Forelimb muscle (tissue), 1 donor: ENCODE results near the gene FCN1. TPM values are rescaled to one million over a fixed set of nuclear protein-coding genes. Genes with fewer than 3 reads are reported as not detected.
A peak's percentile ranks its signal among the peaks of the same experiment; 100 is the strongest.

Experiments
- DNase-seq: peaks from one replicate; pipeline ENCODE4 v3.0.0-alpha.2; 2013; ENCODE audit warnings: low read depth
- polyA plus RNA-seq: library from polyadenylated mRNA; unstranded; fragments of 120-200 nt; gene quantifications from one replicate; pipeline ENCODE4 v1.2.1, GENCODE V29; 2013; ENCODE audit not compliant: insufficient read length

Gene FCN1
- polyA plus RNA-seq, 1 donor = 3.1 TPM

DNA sequence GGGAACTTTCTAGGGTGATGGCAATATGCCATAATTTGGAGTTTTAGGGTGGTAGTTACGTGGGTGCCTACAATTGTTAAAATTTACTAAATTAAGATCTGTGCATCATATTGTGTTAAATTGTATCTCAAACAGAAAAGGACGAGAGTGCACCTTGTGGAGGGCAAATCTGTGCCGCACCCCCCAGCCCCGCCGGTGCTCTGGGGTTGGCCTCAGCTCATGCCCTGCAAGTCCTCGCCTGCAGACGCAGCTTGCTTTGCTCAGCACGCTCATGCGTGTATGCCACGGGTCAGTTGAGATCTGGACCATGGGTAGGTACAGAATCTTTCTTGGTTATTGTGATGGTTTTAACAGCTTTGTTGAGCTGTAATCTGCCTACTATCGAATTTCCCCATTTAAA is 33.7 kb upstream of the FCN1 start:
- DNase-seq = no peak

DNA sequence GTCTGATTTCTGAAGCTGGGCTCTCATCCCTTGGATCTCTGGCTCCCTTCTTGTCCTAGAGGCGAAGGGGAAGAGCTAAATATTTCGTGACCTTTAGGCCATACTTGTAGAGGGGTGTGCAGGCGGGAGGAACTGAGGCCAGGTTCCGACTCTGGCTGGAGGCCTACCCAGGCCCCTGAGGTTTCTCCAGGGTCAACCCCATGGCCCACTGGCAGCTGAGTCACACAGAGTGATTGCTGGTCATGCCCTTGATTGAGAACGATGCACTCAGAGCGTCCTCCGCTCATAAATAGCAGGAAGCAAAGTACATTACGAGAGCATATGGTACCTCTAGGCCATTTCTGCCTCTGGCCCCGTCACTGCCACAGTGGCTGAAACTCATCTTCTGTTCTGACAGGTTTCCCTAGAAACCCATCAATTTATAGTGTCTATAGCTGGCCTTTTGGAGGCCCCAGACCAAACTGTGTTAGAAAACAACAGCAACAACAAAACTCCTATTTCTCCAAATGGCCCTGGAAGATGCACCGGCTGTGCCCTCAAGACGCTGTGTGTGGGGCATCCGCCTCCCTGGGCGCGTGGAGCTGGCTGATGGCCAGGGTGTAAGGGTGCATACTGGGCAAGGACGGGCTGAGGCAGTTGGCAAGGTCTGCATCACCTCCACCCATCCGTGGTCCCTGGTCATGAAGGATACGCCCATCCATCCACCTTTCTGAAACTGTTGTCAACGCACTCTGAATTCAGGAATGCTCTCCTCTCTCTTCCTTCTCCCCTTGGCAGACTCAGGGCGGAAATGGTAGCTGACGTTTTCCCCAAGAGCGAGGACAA is 32.9 kb upstream of the FCN1 start:
- DNase-seq = no peak

DNA sequence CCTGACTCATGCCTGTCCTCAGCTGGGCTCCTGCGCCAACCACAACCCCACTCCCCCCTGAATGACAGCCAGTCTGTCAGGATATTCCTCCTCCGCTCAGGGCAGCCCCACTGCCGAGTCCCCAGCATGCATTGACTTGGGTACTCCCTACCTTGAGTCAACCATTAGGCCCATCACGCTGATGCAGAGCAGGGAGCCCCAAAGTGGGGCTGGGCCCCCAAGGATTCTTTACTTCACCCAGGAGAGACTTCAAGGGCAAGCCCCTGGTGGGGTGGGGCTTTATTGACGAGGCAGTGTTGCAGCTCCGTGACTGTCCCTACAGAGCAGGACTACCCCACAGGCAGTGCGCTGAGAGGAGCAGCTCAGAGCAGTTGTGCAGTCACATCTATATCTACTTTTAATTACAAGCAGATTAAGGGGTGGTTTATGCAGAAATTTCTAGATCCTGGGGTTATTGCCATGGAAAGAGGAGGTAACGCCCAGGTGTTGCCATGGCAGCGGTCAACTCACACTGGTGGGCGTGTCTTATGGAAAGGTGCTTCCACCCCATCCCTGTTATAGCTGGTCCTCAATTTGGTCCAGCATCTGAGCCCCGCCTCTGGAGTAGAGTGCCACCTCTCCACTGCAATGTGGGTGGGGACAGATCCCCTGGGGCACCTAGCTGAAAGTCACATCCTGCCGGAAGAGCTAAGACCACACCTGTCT is 32.1 kb upstream of the FCN1 start:
- DNase-seq = no peak

DNA sequence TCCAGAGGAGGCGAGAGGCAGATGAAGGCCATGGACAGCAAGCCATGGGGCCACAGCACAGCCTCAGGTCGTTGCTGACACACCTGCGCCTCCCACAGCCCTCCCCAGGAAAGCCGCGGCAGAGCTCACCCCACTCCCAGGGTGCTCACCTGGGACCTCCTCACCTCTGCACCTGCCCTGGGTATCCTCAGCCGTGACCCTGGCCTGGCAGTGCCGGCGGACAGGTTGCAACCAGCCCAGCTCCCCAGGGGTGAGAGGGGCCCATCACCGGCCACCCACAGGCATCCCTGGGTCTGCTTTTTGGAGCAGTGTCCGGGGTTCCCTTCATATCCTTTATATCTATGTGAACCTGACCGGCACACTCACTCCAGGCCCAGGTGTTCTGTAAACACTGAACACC is 30.4 kb upstream of the FCN1 start:
- DNase-seq = no peak

DNA sequence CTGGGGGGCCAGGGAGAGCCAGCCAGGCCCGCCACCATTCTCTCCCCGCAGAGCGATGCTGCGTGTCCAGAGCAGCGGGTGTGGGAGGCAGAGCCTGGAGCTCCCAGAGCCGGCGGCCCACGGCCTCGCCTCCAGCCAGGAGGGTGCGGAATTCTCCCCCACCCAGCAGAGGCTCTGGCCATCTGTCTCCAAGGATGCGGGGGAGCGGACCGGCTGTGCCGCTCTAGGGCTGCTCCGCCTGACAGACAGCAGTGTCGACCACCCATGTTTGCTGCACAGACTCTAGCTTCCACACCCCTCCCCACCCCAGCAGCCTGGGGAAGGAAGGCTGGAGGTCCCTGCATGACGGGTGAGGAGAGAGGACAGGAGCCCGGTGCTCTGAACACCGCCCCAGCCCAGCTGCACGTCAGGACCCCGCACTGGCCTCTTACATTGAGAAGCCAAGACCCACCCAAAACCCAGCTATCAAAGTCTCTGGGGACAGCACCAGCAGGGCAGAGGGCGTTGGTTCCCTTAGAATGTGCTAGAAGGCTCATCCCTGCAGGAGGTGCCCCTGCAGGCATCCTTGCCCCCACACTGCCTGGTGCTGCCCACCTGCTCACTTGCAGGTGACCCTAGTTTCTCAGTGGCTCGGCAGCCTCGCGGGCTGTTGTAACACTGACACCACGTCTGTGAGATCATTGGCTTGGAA is 29.7 kb upstream of the FCN1 start:
- no peak for DNase-seq

DNA sequence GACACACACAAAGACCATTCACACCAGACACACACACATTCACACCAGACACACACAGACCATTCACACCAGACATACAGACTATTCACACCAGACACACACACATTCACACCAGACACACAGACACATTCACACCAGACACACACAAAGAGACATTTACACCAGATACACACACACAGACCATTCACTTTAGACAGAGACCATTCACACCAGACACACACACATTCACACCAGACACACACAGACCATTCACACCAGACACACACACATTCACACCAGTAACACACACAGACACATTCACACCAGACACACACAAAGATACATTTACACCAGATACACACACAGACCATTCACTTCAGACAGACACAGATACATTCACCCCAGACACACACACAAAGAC is 29.0 kb upstream of the FCN1 start:
- DNase-seq = no peak

DNA sequence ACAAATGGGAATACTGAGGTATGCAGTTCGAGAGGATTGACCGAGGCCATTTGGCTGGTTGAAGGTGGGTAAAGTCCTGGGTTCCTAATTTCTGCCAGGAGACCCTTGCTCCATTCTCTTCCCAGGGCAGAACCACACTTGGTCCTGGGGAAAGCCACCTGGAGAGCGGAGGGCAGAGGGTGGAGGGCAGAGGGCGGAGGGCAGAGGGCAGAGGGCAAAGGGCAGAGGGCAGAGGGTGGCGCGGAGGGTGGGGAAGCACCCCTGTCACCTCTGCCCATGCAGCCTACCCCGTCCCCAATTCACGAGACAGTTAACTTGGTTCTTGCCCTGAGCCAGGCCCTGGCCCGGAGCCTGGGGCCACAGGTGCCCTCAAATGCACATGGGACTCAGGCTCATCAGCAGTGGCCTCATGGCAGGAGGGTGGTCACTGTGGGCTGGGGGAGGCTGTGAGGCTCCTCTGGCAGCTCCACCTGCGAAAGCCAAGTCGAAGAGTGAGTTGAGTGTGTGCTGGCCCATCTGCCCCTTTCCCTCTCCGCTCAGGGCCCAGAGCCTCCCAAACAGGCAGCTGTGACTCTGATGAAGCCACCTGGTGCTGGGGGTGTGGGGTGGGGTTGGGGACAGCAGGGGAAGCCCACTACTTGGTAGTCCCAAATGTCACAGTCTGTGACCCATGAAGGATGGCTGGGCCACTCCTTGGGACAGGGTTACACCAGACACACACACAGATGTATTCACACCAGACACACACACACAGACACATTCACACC is 28.0 kb upstream of the FCN1 start:
- no peak for DNase-seq

DNA sequence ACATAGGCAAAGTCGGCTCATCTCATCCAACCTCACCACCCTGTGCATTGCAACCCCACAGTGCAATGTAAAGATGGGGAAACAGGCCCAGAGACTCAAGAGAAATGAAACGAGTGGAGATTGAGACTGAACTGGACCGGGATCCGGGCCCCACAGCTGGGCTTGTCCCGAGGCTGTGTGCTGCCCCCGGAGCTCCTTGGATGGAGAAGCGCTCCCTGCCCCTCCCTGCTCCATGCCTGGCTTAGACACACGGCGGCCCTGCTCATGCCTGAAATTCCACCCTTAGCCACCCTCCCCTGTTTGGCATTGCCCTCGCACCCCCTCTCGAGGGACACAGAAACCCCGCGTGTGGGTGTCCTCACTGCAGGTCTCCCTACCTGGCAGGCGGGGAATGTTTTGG is 27.2 kb upstream of the FCN1 start:
- DNase-seq = no peak

DNA sequence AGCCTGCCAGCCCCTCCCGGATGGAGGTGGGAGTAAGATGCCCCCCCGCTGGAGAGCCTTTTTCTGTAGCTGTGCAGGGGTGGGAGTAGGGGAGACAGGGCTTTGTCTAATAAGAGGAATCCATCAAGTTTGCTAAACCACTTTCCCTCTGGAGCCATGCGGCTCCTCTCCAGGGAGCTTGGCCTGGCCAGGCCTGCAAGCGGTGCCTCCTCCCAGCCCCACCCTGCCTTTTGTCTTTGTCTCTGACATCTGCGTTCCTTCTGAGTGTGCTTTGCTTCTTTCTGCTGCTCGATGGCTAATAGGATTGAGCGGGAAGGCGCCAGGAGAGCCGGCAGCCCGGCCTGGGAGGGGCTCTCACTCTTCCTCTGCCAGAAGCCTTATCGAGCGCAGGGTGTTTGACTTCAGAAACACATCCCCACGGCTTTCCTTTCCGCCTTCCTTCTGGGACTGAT is 26.7 kb upstream of the FCN1 start:
- no peak for DNase-seq

DNA sequence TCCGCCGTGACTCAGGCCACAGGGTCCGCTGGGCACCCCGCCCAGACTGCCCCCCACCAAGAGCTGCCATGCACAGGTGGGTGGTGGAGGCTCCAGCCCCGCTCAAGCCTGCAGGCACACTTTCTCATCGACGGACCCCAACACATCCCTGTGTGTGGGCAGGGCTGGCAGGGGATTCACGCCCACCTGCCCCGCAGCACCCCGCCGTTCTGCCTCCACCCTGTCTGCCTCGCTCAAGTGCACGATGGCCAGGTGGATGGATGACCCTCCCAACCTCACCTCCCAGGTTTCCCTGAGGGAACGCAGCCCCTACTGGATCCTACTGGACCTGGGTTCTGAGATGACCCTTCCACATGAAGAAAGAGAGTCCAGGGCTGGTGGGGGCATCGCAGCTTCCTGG is 26.1 kb upstream of the FCN1 start:
- no peak for DNase-seq

DNA sequence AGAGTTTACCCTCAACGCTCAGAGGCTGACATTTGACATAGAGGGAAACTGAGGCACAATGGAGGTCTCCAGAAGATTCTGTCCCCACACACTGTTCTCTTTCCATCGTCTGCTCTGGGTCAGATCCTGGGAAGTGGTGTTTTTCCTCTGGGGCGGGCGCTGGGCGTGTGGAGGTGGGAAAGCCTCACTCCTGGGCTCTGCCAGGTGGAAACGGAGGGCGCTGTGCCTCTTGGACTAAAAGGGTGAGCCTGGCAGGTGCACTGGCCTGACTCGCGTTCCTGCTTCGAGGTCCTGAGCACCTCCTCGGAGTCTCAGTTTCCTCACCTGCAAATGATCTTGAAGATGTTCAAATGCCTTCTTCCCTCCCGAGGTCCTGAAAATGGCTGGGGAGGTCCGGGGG is 25.7 kb upstream of the FCN1 start:
- DNase-seq = no peak

DNA sequence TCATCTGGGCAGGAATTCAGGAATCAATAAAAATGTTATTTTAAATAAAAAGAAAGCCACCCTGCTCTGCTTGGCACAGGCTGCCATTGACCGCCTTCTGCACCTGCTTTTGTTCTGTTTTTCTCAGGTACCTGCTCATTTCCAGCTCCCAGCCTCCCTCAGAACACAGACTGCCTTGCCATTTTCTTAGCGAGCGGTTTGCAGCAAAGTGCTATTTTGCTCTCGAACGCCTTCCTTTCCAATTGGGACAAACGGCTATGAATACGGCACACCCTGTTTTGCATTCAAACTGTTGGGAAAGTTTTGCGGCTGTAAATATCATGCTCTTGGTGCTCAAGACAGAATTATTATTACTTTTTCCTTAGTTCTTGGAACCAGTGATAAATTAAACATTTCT is 25.1 kb upstream of the FCN1 start:
- DNase-seq = peak; percentile 24

DNA sequence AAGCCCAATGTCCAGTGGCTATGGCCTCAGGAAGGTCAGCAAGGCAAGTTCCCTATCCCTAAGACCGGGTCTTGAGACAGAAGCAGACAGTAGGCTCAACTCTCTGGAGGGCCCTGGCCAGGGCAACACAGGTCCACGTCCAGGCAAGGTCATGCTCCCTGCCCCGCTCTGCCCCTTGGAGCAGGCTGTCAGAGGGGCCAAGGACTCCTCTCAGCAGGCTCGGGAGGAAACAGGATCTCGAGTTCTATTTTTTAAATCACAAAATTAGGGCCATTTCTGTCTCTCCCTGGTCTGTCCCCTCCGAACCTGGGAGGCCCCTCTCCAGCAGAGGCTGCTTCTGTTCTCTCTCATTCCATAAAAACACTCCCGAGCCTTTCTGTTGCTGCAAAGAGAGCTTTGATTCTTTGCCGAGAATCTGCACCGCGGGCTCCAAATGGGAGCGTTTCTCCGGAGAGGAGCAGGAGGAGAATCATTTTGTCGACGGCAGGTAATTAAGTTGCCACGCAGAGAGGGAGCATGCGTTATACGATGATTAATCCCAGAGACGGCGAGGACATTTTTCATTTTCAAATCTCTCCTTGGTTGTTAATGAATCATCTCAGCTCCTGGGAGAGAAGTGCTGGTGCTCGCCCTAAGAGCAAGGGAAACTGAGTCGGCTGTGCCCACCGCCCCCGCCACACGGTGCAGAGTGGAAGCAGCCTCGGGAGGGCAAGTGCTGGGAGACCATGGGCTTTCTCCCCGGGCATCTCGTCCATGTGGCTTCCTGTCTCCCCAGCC is 24.5 kb upstream of the FCN1 start:
- DNase-seq = no peak

DNA sequence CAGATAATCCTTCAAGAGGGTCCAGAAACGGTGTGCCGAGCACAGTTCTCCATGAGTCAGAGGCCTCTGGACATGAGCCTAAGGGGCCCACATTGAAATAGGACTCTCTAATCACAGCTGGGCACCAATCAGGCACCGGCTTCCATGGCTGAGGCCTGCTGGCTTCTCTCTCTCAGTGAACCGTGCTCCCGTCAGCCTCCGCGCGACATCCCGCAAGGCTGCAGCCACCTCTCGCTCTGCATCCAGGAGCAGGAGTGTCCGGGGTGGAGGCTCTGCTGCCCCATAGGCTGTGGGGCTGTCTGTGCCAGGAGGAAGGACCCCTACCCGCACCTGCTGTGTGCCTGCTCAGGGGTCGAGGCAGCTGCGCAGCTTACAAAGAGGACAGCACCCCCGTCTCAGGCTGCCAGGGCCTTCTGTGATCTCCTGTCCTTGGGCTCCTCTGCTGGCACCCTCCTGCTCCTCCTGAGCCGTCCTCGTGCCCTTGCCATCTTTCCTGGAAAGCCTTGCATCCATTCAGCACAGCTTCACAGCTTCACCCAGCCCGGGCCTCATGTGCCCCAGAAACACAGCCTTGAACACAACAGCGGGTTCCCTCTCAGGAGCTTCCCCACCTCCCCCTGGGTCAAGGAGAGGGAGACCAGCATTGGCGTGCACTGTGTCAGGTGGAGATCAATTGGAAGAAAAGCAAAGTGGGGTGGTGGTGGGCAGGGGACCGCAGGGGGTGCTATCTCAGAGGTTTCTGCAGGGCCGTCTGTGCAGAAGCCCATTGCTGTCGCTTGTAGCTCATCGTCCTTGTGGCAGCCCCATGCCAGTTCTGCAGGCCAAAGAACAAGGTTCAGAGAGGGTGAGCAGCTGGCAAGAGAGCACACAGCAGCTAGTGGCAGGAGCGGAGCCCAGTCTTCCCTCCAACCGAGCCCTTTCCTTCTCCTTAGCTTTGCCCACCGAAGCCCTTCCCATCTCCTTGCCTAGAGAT is 22.8 kb upstream of the FCN1 start:
- DNase-seq = no peak

DNA sequence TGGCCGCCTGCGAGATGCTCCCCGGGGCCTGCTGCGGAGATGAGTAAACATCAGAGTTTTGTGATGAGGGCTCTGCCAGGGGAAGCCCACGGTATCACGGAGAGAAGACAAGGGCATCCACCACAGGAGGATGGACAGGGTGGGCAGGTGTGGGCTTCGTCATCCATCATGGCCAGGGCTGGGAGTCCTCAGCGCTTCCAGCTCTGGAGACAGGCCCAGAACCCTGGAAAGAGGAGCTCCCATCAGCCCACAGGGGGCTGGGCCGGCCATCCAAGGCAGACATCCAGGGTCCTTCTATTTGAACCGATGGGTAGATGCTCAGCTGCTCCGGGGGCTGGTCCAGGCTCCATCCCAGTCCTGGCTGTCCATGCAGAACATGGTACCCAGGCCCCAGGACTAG is 22.1 kb upstream of the FCN1 start:
- DNase-seq = no peak

DNA sequence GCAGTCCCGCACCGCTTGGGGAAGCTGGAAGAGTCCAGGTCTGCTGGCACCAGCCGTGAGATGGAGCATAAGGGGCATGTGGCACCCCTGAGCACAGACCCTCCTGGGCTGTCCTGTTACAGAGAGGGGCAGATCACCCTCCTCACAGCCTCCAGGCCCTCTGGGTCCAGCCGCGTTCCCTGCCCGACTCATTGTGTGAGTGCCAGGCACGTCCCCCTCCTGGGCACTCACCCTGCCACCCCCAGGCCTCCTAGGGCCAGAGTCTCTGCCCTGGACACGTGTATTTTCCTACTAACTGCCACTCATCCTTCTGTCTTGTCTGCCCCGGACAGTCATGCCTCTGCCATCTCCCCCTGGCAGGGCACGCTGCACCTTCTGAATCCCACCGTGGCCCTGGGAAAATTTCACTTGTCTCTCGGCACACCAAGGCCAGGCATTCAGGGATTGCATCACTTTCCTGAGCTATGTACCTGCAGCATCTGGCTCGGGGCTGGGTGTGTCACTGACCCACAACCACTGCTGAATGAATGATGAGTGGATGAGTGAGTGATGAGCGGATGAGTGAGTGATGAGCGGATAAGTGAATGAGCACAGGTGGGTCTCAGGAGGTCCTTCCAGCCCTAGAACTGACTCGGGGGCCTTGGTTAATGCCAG is 21.5 kb upstream of the FCN1 start:
- no peak for DNase-seq

DNA sequence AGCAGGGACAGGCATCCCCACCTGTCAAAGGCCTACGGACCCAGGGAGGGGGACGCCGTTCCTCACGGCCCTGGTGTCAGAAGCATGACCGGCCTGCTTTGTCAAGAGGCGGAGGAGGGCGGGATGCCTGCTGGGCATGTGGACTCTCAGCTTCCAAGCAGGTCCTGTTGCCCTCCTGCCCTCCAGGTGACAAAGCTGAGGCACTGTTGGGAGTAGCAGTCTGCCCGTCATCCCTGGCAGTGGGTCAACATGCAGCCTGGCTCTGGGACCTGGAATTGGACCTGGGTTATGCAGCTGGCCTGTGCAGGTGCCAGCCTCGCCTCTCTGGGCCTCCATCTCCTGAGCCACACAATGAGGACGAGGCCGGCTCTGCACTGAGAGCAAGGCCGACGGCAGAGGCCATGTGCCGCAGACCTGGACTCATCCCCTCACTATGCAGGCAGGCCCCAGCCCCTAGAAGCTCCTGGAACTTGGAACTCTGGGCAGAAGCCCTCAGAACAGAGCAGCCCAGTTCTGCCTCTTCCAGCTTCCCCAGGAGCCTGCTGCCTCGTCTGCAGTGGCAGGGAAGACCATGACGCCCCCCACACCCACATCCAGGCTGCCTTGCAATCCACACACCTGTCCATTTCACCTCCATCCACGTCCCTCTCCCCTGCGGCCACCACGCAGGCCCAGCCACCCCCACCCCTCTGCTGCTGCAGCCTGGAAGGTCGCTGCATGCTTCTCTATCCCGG is 20.8 kb upstream of the FCN1 start:
- no peak for DNase-seq

DNA sequence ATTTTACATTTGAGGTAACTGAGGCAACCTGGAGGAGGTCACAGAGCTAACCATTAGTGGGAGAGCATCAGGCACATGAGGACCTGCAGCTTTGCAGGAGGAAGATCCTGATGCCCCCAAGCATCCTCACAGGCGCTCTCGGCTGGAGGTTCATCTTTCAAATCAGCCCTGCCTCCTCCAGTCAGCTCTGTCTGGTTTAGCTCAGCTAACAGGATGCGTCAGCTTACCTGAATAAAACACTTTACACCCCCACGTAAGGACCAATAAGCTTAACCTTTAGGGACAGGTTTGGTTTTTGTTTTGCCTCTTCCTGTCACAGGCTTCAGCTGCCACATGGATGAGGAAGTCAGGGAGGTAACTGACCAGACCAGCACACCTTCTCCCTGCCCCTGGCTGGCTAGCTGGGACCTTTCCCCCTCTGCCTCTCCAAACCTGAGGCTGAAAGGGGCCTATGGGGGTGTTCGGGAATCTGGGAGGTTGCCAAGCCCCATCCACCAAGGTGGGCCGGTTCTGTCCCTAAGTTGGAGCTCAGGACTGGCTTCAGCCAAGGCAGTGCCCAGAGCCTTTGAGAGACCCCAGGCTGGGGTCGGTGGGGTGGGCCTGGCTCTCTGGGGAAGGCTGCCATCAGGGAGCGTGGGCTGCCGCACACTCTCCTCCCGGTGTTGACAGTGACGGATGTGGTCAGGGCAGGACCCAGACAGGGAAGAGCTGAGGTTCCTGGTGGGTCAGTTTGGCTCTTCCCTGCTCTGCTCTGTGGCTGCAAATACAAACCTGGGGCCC is 20.0 kb upstream of the FCN1 start:
- DNase-seq = no peak
